Mammary epithelial cell (primary cell): Measurements from ENCODE around the gene SNAP91.

Experiments
- CTCF ChIP-seq, 2 donors: IDR thresholded peaks in 1 of 2; conservative IDR thresholded peaks in 1 of 2; 2 replicates each; pipeline ENCODE4 v1.5.1; 2011 to 2012; ENCODE audit warnings: inconsistent platforms in 2 of 2, low read length in 2 of 2, mild to moderate bottlenecking in 2 of 2, control low read depth in 1 of 2, low read depth in 1 of 2; ENCODE audit not compliant: insufficient read depth in 1 of 2; ENCODE audit errors: extremely low read depth in 1 of 2
- EZH2 ChIP-seq: IDR thresholded peaks from 2 replicates; pipeline ENCODE4 v1.6.1; 2012; ENCODE audit warnings: low read length, inconsistent platforms, borderline replicate concordance

- TF ChIP-seq CTCF (conservative IDR thresholded peaks at IDR 0.05 in 1 of 2, IDR thresholded peaks at IDR 0.05 in 1 of 2; ENCODE audit: extremely low read depth in 1 of 2, insufficient read depth in 1 of 2, low read depth in 1 of 2, low read length in 2 of 2) = no peak
- TF ChIP-seq EZH2 = no peak
These were observed 118.5 kb downstream of the SNAP91 start for GRCh38 chr6:83590416-83590815.
